Fibroblast of pulmonary artery (primary cell): Measurements from ENCODE around the gene LETM1.
A peak's percentile ranks its signal among the peaks of the same experiment; 100 is the strongest.

Source experiments
- DNase-seq: peaks from one replicate; pipeline ENCODE4 v3.0.0-alpha.2; 2010; ENCODE audit warnings: low read depth
- H3K4me3 ChIP-seq: replicated peaks from 2 replicates; pipeline ENCODE4 v1.5.1; 2011; ENCODE audit warnings: low read depth, mild to moderate bottlenecking, control low read depth, low read length, moderate library complexity
- CTCF ChIP-seq: IDR thresholded peaks from 2 replicates; pipeline ENCODE4 v1.5.1; 2011; ENCODE audit warnings: mild to moderate bottlenecking, control low read depth, low read length, inconsistent platforms; ENCODE audit errors: missing control alignments

Gene LETM1

GRCh38 chr4:1803523-1804423 lies 52.2 kb downstream of the LETM1 start:
- TF ChIP-seq CTCF, result no peak

GRCh38 chr4:1802720-1803522 lies 53.0 kb downstream of the LETM1 start:
- H3K4me3 ChIP-seq, result no peak overlapping the region
- TF ChIP-seq CTCF, result no peak
- no peak for DNase-seq

More at GRCh38 chr4:1803523-1804423, 52.2 kb downstream of the LETM1 start:
- no peak for DNase-seq
- no peak overlapping the region for H3K4me3 ChIP-seq

GRCh38 chr4:1802151-1802715 lies 53.7 kb downstream of the LETM1 start:
- no peak for TF ChIP-seq CTCF
- no peak overlapping the region for H3K4me3 ChIP-seq

GRCh38 chr4:1801286-1801958 lies 54.5 kb downstream of the LETM1 start:
- DNase-seq, result no peak
- TF ChIP-seq CTCF, result no peak
- no peak overlapping the region for H3K4me3 ChIP-seq

More at GRCh38 chr4:1802151-1802715, 53.7 kb downstream of the LETM1 start:
- DNase-seq, result peak; percentile 10

GRCh38 chr4:1800805-1801204 lies 55.2 kb downstream of the LETM1 start:
- no peak for DNase-seq
- no peak for TF ChIP-seq CTCF
- H3K4me3 ChIP-seq, result no peak overlapping the region
